ENCODE results near the gene PRLH. TPM values are rescaled to one million over a fixed set of nuclear protein-coding genes. Genes with fewer than 3 reads are reported as not detected.

The PRLH gene
- total RNA-seq (ENCODE audit: unreplicated experiment) = not detected
- long read RNA-seq = 0 reads

- H3K9me3 Mint-ChIP-seq (ENCODE audit: unreplicated experiment) = no peaks in the 10 kb centered on the region
- H3K27ac Mint-ChIP-seq (ENCODE audit: unreplicated experiment) = no peak within 1 kb of the TSS
- no peak for TF ChIP-seq CTCF (IDR thresholded peaks at IDR 0.05; ENCODE audit: unreplicated experiment)
- H3K4me1 Mint-ChIP-seq (ENCODE audit: unreplicated experiment) = no peaks in the 10 kb centered on the region
- no peaks in the 10 kb centered on the region for H3K36me3 Mint-ChIP-seq (ENCODE audit: low read depth, unreplicated experiment)
- H3K27me3 Mint-ChIP-seq (ENCODE audit: unreplicated experiment) = peaks cover 12% of the 10 kb centered on the region
- no peak within 1 kb of the TSS for H3K4me3 Mint-ChIP-seq (ENCODE audit: unreplicated experiment)
- no peak for DNase-seq (ENCODE audit: low spot score)
Measured at GRCh38 chr2:237566401-237567235, at the start of gene PRLH. PRLH (plus strand) TSS chr2:237566574; CDS start chr2:237566574, 0 bp downstream.

GRCh38 chr2:237517163-237517562 lies 49.2 kb upstream of the PRLH start:
- H3K9me3 Mint-ChIP-seq (ENCODE audit: unreplicated experiment) = no peaks in the 10 kb centered on the region
- no peak for TF ChIP-seq CTCF (IDR thresholded peaks at IDR 0.05; ENCODE audit: unreplicated experiment)
- H3K4me1 Mint-ChIP-seq (ENCODE audit: unreplicated experiment) = no peaks in the 10 kb centered on the region
- no peak overlapping the region for H3K27ac Mint-ChIP-seq (ENCODE audit: unreplicated experiment)
- H3K4me3 Mint-ChIP-seq (ENCODE audit: unreplicated experiment) = no peak overlapping the region
- H3K36me3 Mint-ChIP-seq (ENCODE audit: low read depth, unreplicated experiment) = peaks cover 4% of the 10 kb centered on the region
- H3K27me3 Mint-ChIP-seq (ENCODE audit: unreplicated experiment) = peaks cover 4% of the 10 kb centered on the region
- no peak for DNase-seq (ENCODE audit: low spot score)

GRCh38 chr2:237517990-237518389 lies 48.4 kb upstream of the PRLH start:
- no peak for TF ChIP-seq CTCF (IDR thresholded peaks at IDR 0.05; ENCODE audit: unreplicated experiment)
- Mint-ChIP-seq H3K27ac (ENCODE audit: unreplicated experiment) (peak overlapping the region; percentile 16), H3K27me3 (ENCODE audit: unreplicated experiment) (peaks cover 3% of the 10 kb centered on the region), H3K9me3 (ENCODE audit: unreplicated experiment) (no peaks in the 10 kb centered on the region), H3K36me3 (ENCODE audit: low read depth, unreplicated experiment) (peaks cover 4% of the 10 kb centered on the region), H3K4me3 (ENCODE audit: unreplicated experiment) (no peak overlapping the region), H3K4me1 (ENCODE audit: unreplicated experiment) (no peaks in the 10 kb centered on the region)
- no peak for DNase-seq (ENCODE audit: low spot score)

GRCh38 chr2:237519506-237520245 lies 46.7 kb upstream of the PRLH start:
- H3K27ac Mint-ChIP-seq (ENCODE audit: unreplicated experiment) = no peak overlapping the region
- no peak for TF ChIP-seq CTCF (IDR thresholded peaks at IDR 0.05; ENCODE audit: unreplicated experiment)
- peaks cover 3% of the 10 kb centered on the region for H3K27me3 Mint-ChIP-seq (ENCODE audit: unreplicated experiment)
- H3K4me3 Mint-ChIP-seq (ENCODE audit: unreplicated experiment) = no peak overlapping the region
- H3K9me3 Mint-ChIP-seq (ENCODE audit: unreplicated experiment) = peaks cover 4% of the 10 kb centered on the region
- no peak for DNase-seq (ENCODE audit: low spot score)
- peaks cover 4% of the 10 kb centered on the region for H3K36me3 Mint-ChIP-seq (ENCODE audit: low read depth, unreplicated experiment)
- H3K4me1 Mint-ChIP-seq (ENCODE audit: unreplicated experiment) = no peaks in the 10 kb centered on the region

GRCh38 chr2:237520290-237520689 lies 46.1 kb upstream of the PRLH start:
- TF ChIP-seq CTCF (IDR thresholded peaks at IDR 0.05; ENCODE audit: unreplicated experiment) = no peak
- Mint-ChIP-seq H3K27ac (ENCODE audit: unreplicated experiment) (no peak overlapping the region), H3K4me1 (ENCODE audit: unreplicated experiment) (no peaks in the 10 kb centered on the region), H3K27me3 (ENCODE audit: unreplicated experiment) (no peaks in the 10 kb centered on the region), H3K9me3 (ENCODE audit: unreplicated experiment) (peaks cover 4% of the 10 kb centered on the region), H3K36me3 (ENCODE audit: low read depth, unreplicated experiment) (peaks cover 4% of the 10 kb centered on the region), H3K4me3 (ENCODE audit: unreplicated experiment) (no peak overlapping the region)
- DNase-seq (ENCODE audit: low spot score) = no peak
